Omental fat pad (tissue), 4 donors: ENCODE results near the gene SLC28A1. TPM values are rescaled to one million over a fixed set of nuclear protein-coding genes. Genes with fewer than 3 reads are reported as not detected.

Source experiments
- ATAC-seq: fragments of 150-250 bp; one replicate; pipeline ENCODE4 v1.9.1; 2016; ENCODE audit warnings: mild to moderate bottlenecking, moderate library complexity; ENCODE audit not compliant: low FRiP score
- DNase-seq: peaks from one replicate; pipeline ENCODE4 v3.0.0-alpha.2; 2019; ENCODE audit warnings: low spot score
- total RNA-seq, 4 donors: library from RNA; depleted of rRNA; stranded (reverse); fragments of >200 nt; gene quantifications; one replicate each; pipeline ENCODE4 v1.1.0, GENCODE V29; 2016
- TF ChIP-seq, protein P1 (sequence below), 3 donors: fragments of 450-650 bp; IDR thresholded peaks; one replicate each; pipeline ENCODE4 v1.5.1; 2016 to 2017; ENCODE audit warnings: antibody characterized with exemption in 3 of 3, mild to moderate bottlenecking in 3 of 3, moderate library complexity in 2 of 3

Gene SLC28A1
- total RNA-seq, 4 donors from 2014 or later, result not detected

DNA sequence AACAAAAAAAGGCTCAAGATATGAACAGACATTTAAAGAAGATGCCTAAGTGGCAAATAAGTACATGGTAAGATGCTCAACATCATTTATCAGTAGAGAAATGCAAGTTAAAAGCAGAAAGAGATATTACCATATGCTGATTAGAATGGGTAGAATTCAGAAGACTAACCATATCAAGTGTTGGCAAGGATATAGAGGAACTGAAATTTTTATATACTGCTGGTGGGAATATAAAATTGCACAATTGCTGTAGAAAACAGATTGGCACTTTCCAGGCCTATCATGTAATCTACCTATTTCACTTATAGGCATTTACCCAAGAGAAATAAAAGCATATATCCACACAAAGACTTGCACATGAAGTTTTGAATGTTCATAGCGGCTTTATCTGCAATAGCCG, 17.1 kb downstream of the SLC28A1 start:
- TF ChIP-seq, protein P1, sequence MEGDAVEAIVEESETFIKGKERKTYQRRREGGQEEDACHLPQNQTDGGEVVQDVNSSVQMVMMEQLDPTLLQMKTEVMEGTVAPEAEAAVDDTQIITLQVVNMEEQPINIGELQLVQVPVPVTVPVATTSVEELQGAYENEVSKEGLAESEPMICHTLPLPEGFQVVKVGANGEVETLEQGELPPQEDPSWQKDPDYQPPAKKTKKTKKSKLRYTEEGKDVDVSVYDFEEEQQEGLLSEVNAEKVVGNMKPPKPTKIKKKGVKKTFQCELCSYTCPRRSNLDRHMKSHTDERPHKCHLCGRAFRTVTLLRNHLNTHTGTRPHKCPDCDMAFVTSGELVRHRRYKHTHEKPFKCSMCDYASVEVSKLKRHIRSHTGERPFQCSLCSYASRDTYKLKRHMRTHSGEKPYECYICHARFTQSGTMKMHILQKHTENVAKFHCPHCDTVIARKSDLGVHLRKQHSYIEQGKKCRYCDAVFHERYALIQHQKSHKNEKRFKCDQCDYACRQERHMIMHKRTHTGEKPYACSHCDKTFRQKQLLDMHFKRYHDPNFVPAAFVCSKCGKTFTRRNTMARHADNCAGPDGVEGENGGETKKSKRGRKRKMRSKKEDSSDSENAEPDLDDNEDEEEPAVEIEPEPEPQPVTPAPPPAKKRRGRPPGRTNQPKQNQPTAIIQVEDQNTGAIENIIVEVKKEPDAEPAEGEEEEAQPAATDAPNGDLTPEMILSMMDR (IDR thresholded peaks at IDR 0.05), result no peak
- DNase-seq, result no peak
- ATAC-seq, result no peak

DNA sequence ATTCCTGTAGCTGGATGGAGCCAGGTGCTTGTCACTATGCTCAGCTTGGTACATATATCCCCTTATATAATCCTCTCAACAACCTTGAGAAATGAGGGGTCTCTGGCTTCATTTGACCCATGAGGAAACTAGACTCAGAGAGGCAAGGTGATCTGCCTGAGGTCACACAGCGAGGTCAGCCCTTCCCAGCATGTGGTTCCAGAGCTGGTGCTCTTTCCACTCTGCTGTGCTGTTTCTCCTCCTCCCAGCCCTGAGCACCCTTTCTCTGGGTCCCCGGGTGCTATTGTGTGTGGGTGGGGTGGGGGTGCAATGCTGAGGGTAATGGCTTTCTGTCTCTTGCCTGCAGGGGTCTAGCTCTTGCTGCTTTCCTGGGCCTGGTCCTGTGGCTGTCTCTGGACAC, 19.3 kb downstream of the SLC28A1 start:
- no peak for ATAC-seq
- TF ChIP-seq, protein P1 (IDR thresholded peaks at IDR 0.05), result no peak

DNA sequence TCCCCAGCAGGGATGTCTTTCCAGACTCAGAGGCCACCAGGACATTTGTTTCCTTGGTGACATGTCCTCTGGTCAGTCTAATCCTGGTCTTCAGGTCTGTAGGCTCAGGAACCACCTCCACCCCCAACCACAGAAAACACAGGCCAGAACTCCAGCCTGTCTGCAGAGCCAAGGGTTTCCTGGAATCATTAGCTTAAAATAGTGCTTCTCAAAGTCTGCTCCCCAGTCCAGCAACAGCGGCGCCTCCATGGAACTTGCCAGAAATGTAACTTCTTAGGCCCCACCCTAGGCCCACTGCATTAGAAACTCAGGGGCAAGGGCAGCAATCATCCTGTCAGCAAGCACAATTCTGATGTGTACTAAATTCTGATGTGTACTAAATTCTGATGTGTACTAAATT, 20.0 kb downstream of the SLC28A1 start:
- TF ChIP-seq, protein P1 (IDR thresholded peaks at IDR 0.05), result no peak
- no peak for ATAC-seq
- DNase-seq, result no peak

More for the DNA sequence above, 19.3 kb downstream of the SLC28A1 start:
- DNase-seq, result no peak

DNA sequence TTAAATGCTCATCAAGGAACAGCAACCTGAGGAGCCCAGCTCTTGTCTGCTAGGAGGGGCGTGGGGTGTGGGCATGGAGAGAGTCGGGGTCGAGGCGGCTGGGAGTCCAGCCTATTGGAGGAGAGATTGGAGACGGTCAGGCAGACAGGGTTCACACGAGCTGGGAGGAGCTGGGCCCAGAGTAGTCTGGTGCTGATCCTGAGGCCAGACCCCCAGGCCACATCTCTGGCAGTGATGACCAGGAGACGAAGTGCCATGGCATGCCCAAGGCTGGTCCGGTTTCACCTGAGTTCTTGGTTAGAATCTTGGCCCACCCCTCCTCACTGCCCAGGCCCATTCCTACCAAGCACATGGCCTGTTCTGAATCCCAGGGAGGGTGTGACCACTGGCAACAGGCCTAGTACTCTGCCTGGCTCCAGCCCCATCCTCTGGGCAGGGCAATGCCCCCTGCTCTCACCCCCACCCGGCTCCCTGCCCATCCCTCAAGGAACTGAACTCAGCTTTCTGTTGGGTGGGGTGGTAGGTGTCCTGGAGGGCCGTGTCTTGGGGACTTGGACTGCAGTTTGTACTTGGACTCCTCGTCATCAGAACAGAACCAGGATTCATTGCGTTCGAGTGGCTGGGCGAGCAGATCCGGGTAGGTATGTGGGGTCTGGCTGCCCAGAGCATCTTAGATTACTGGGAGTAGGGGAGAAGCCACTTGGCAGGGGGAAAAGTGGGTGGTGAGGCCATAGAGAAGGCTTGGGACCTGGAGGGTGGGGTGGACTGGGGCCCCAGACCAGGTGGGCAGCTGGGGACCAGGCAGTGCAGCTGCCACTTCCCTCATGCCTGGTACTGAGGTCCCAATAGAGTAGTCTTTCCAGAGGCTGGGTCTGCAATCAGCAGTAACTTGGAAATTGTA, 20.8 kb downstream of the SLC28A1 start:
- ATAC-seq, result no peak
- TF ChIP-seq, protein P1 (IDR thresholded peaks at IDR 0.05), result no peak
- DNase-seq, result no peak

DNA sequence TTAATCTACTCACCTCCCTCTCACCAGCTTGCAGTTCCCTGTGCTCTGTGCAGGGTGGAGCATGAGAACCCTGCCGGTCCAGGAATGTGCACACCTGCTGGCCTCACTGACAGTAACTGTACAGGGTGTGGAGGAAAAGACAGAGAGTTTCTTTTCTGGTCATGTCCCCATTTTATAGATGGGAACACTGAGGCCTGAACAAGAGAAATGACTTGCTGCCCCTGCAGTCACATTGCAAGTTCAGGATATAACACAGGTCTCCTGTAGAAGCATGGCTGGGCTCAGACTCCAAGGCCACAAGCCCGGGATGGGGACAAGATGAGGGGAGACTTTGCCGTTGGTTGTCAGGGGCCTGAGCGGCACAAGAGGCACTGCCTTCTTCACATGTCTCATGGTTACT, 23.3 kb downstream of the SLC28A1 start:
- no peak for DNase-seq
- ATAC-seq, result no peak
- TF ChIP-seq, protein P1 (IDR thresholded peaks at IDR 0.05), result no peak

DNA sequence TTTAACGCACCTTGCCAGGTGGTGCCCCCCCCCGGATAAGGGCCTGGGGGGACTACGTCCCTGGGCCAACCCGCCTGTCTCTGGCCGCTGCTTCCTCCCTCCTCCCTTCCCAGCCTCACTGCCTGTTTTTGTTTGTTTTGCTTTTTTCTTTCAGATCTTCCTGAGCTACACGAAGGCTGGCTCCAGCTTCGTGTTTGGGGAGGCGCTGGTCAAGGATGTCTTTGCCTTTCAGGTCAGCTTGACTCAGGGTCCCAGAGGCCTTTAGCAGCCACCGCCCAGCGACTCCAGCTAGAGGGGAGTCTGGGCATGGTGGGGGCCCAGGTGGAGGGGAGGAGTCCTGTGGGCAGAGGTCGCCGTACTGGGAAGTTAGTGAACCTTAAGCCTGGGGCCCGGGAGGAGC, 24.1 kb downstream of the SLC28A1 start:
- ATAC-seq (no peak), DNase-seq (no peak)
- TF ChIP-seq, protein P1 (IDR thresholded peaks at IDR 0.05), result no peak

DNA sequence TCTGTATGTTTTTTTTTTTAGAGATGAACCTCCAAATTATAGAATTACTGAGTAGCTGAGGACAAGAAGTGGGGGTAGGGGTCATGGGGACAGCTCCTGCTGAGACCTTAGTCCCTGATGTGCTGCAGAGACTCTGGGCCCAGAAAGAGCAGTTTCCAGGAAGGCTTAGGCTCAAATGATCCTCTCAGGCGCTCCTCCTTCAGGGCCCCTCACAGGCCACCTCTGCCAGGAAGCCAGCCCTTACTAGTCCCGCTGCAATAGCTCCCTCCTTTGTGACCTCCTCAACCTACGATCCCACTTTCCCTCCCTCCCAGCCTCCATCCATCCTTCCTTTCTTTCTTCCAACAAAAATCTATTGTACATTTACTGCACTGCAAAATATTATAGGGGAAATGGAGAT, 24.6 kb downstream of the SLC28A1 start:
- TF ChIP-seq, protein P1 (IDR thresholded peaks at IDR 0.05), result no peak
- DNase-seq, result no peak
- no peak for ATAC-seq
